Thoracic aorta (tissue), 2 donors: Measurements from ENCODE around the gene FN1. TPM values are rescaled to one million over a fixed set of nuclear protein-coding genes. Genes with fewer than 3 reads are reported as not detected.

Experiments
- ATAC-seq: fragments of 150-250 bp; one replicate; pipeline ENCODE4 v1.8.0; 2017; ENCODE audit warnings: low read depth; ENCODE audit not compliant: insufficient number of reproducible peaks, low FRiP score
- DNase-seq: peaks from one replicate; pipeline ENCODE4 v3.0.0-alpha.2; 2020; ENCODE audit warnings: low spot score
- H3K27ac ChIP-seq, 2 donors: fragments of 200-600 bp; sonication (generic); 1 replicate in 1 of 2; 2 replicates in 1 of 2; pipeline ENCODE4 v1.5.1; 2016; ENCODE audit warnings: mild to moderate bottlenecking in 2 of 2, moderate library complexity in 2 of 2
- H3K27me3 ChIP-seq: fragments of 200-600 bp; sonication (generic); replicated peaks from 2 replicates; pipeline ENCODE4 v1.6.0; 2016; ENCODE audit warnings: mild to moderate bottlenecking; ENCODE audit not compliant: insufficient read depth
- H3K36me3 ChIP-seq: fragments of 200-600 bp; sonication (generic); one replicate; pipeline ENCODE4 v1.5.1; 2016
- H3K4me1 ChIP-seq, 2 donors: fragments of 200-600 bp; sonication (generic); 1 replicate in 1 of 2; 2 replicates in 1 of 2; pipeline versions ENCODE4 v1.5.1 to v1.6.0; 2016; ENCODE audit warnings: low read depth in 2 of 2, mild to moderate bottlenecking in 1 of 2; ENCODE audit not compliant: control insufficient read depth in 1 of 2
- H3K4me3 ChIP-seq: fragments of 200-600 bp; sonication (generic); 2 replicates; pipeline ENCODE4 v1.5.1; 2016; ENCODE audit warnings: mild to moderate bottlenecking
- H3K9me3 ChIP-seq: fragments of 200-600 bp; sonication (generic); 2 replicates; pipeline ENCODE4 v1.5.1; 2016
- total RNA-seq, 2 donors: library from RNA; depleted of rRNA; stranded (reverse); fragments of >200 nt; gene quantifications; one replicate each; pipeline versions ENCODE4 v1.1.0 to v1.2.3, GENCODE V29; 2016
- TF ChIP-seq, protein P1 (sequence below): fragments of 200-600 bp; sonication (generic); IDR thresholded peaks from one replicate; pipeline ENCODE4 v1.5.1; 2019; ENCODE audit warnings: antibody characterized with exemption

FN1 gene
- total RNA-seq, 2 donors from 2014 or later: 6,415 to 8,882 TPM

DNA sequence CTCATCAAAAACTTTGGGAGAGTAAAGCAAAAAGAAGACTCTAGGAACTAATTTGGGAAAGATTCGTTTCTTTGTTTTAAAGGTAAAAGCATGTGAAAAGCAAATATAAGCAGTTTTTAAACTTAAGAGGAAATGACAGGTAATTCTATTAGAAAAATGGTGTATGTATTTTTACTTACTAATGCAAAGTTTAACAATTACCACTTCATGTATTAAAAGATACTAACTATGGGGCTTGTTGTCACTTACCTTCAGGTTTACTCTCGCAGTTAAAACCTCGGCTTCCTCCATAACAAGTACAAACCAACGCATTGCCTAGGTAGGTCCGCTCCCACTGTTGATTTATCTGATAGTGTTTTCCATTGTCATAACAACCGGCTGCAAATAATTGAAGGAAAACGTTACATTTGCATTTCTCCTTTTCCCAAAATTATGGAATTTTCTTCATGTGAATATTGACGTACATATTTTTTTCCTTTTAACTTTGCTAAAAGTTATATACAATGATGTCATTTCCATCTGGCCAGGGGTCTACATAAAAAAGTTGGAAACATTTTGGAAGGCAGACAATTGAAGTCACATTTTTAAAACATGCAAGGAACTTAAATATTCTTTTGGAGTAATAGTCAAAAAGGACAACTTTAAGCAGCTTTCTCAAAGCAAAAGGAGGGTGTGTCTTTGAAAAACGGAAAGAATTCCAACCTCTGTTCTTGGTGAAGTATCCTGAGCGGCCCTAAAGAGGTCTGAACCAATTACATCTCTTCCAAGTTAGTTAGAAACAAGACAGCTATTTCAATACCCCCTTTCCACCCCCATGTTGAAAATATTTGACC, 1.2 kb downstream of the FN1 start:
- peak overlapping the region; percentile 79 for H3K4me3 ChIP-seq
- peaks cover 19 to 52% of the 10 kb centered on the region in 2 donors for H3K4me1 ChIP-seq
- TF ChIP-seq, protein P1, sequence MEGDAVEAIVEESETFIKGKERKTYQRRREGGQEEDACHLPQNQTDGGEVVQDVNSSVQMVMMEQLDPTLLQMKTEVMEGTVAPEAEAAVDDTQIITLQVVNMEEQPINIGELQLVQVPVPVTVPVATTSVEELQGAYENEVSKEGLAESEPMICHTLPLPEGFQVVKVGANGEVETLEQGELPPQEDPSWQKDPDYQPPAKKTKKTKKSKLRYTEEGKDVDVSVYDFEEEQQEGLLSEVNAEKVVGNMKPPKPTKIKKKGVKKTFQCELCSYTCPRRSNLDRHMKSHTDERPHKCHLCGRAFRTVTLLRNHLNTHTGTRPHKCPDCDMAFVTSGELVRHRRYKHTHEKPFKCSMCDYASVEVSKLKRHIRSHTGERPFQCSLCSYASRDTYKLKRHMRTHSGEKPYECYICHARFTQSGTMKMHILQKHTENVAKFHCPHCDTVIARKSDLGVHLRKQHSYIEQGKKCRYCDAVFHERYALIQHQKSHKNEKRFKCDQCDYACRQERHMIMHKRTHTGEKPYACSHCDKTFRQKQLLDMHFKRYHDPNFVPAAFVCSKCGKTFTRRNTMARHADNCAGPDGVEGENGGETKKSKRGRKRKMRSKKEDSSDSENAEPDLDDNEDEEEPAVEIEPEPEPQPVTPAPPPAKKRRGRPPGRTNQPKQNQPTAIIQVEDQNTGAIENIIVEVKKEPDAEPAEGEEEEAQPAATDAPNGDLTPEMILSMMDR: no peak
- H3K9me3 ChIP-seq: no peaks in the 10 kb centered on the region
- peak overlapping the region; percentile 90 to 94 for H3K27ac ChIP-seq
- H3K36me3 ChIP-seq: peaks cover 21% of the 10 kb centered on the region
- ATAC-seq: no peak
- DNase-seq: no peak
- H3K27me3 ChIP-seq: no peaks in the 10 kb centered on the region

- ATAC-seq (no peak), DNase-seq (no peak)
- peaks cover 29% of the 10 kb centered on the region for H3K36me3 ChIP-seq
- peaks cover 16 to 52% of the 10 kb centered on the region in 2 donors for H3K4me1 ChIP-seq
- H3K4me3 ChIP-seq: peak overlapping the region; percentile 79
- TF ChIP-seq, protein P1: no peak
- H3K27ac ChIP-seq: peak overlapping the region; percentile 90 to 94
- H3K9me3 ChIP-seq: no peaks in the 10 kb centered on the region
- no peaks in the 10 kb centered on the region for H3K27me3 ChIP-seq
These were observed 2.9 kb downstream of the FN1 start for GRCh38 chr2:215432759-215433594.

DNA sequence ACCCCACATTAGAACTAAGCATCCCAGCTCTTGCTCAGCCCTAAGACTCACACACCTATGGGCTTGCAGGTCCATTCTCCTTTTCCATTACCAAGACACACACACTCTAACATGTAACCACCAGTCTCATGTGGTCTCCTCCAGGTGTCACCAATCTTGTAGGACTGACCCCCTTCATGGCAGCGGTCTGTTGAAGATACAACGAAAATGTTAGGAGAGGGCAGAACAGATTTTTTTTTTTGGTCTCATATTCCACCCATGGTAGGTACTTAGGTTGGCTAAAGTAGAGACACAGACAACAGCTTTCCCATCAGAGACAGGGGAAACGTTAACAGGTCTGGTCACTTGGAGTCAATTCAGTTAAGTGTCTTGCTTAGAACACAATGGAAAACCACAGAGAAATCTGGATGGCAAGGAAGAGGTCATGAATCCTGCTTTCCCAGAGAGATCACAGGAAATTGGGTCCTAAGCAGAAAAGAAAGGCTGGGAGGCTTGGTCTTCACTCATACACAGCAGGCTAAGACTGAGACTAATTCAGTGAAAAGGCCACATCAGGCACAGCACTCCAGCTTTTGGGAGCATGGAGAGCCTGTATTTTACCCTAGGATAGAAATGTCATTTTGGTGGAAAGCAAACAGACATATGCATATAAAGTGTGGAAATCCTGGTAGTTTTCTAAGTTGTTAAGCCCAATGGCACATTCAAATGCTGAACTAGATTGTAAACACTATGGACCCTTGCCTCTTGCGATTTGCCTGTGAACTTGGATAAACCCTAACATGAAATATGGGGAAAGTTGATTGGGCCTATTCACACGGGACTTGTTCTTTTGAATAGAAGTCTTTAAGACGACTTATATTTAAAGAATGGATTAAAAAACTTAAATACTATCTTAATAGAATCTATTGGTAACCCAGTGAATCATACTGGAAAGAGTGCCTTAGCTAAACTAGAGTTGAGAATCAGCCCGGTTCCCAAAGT, 3.8 kb downstream of the FN1 start:
- no peak for DNase-seq
- H3K27ac ChIP-seq: peak overlapping the region; percentile 90 to 94
- no peaks in the 10 kb centered on the region for H3K9me3 ChIP-seq
- peaks cover 38% of the 10 kb centered on the region for H3K36me3 ChIP-seq
- peaks cover 16 to 50% of the 10 kb centered on the region in 2 donors for H3K4me1 ChIP-seq
- no peaks in the 10 kb centered on the region for H3K27me3 ChIP-seq
- no peak for ATAC-seq
- TF ChIP-seq, protein P1: no peak
- H3K4me3 ChIP-seq: peak overlapping the region; percentile 79

GRCh38 chr2:215431290-215431689, 4.6 kb downstream of the FN1 start:
- Histone ChIP-seq H3K4me3 (peak overlapping the region; percentile 55), H3K27ac (peak overlapping the region; percentile 90 to 94), H3K36me3 (peaks cover 40% of the 10 kb centered on the region), H3K4me1 (peaks cover 16 to 50% of the 10 kb centered on the region in 2 donors), H3K9me3 (no peaks in the 10 kb centered on the region), H3K27me3 (no peaks in the 10 kb centered on the region)
- no peak for ATAC-seq
- TF ChIP-seq, protein P1: no peak
- DNase-seq: no peak
